Measurements from ENCODE around the gene MTMR12.

- TF ChIP-seq EZH2phosphoT487 (IDR thresholded peaks at IDR 0.05; ENCODE audit: insufficient read depth, low read depth) (no peak), EZH2 (IDR thresholded peaks at IDR 0.05; ENCODE audit: insufficient read depth, poor library complexity, severe bottlenecking) (no peak)
Measured at GRCh38 chr5:32303755-32304120, 9.0 kb downstream of the MTMR12 start.

All from GM23248 (cell line).